Endothelial cell of umbilical vein (primary cell): ENCODE data around the gene TSPAN15. TPM values are rescaled to one million over a fixed set of nuclear protein-coding genes. Genes with fewer than 3 reads are reported as not detected.

Experiments used
- BruUV-seq: library from RNA; stranded (reverse); fragments of 400-500 nt; replicated peaks from 2 replicates; lab custom pipeline; 2021; lab: Mats Ljungman, UMichigan
- CTCF ChIA-PET: fragments of 300-600, 350-600 bp; sonication (Branson Sonifier 250); formaldehyde crosslinking; loops from one replicate; lab custom pipeline; 2021; ENCODE audit warnings: antibody characterized with exemption, inconsistent platforms; lab: Charles Lee
- POLR2A ChIA-PET: fragments of 300-600, 350-600 bp; sonication (Branson Sonifier 250); formaldehyde crosslinking; loops from one replicate; lab custom pipeline; 2021; ENCODE audit warnings: antibody characterized with exemption, inconsistent platforms; lab: Charles Lee
- DNase-seq: peaks from one replicate; pipeline ENCODE4 v3.0.0-alpha.2; 2011; ENCODE audit warnings: low read depth, low spot score
- FAIRE-seq: peaks from 2 replicates; lab custom pipeline; 2011; peaks lifted over from hg19 to GRCh38; lab: Jason Lieb, UNC
- H2AFZ ChIP-seq: 2 replicates; pipeline ENCODE4 v1.6.0; 2012; ENCODE audit warnings: low read depth, low read length, control low read depth, inconsistent platforms
- H3K27ac ChIP-seq: 2 replicates; pipeline ENCODE4 v1.5.1; 2011; ENCODE audit warnings: low read depth, mild to moderate bottlenecking, control low read depth, low read length, moderate library complexity; ENCODE audit not compliant: insufficient read depth
- H3K27me3 ChIP-seq, 2 experiments: 2 replicates each; pipeline versions ENCODE4 v1.6.0 to v1.6.1; 2011; ENCODE audit warnings: low read length in 2 of 2, mixed read lengths in 1 of 2; ENCODE audit not compliant: control insufficient read depth in 2 of 2, insufficient read depth in 2 of 2
- H3K36me3 ChIP-seq, 2 experiments: 2 replicates in 1 of 2; 3 replicates in 1 of 2; pipeline ENCODE4 v1.5.1; 2011; ENCODE audit warnings: low read length in 2 of 2, mild to moderate bottlenecking in 1 of 2, moderate library complexity in 1 of 2; ENCODE audit not compliant: control insufficient read depth in 2 of 2, insufficient read depth in 2 of 2; ENCODE audit errors: extremely low read depth in 1 of 2
- H3K4me1 ChIP-seq: 3 replicates; pipeline ENCODE4 v1.5.1; 2011; ENCODE audit warnings: mild to moderate bottlenecking, low read length; ENCODE audit not compliant: control insufficient read depth, insufficient read depth; ENCODE audit errors: extremely low read depth
- H3K4me2 ChIP-seq: 2 replicates; pipeline ENCODE4 v1.6.1; 2011; ENCODE audit warnings: low read length, control low read depth, mixed read lengths; ENCODE audit not compliant: insufficient read depth
- H3K4me3 ChIP-seq, 3 experiments: fragments of 200-600 bp in 1 of 3; sonication (generic), shearing (Covaris generic) in 1 of 3; replicated peaks in 1 of 3; 2 replicates each; pipeline ENCODE4 v1.5.1; 2011 to 2016; ENCODE audit warnings: control low read depth in 3 of 3, low read length in 3 of 3, mild to moderate bottlenecking in 2 of 3, inconsistent platforms in 1 of 3, low read depth in 1 of 3, moderate library complexity in 1 of 3; ENCODE audit not compliant: insufficient read depth in 1 of 3
- H3K79me2 ChIP-seq: 2 replicates; pipeline ENCODE4 v1.6.0; 2012; ENCODE audit warnings: low read length, inconsistent platforms; ENCODE audit not compliant: control insufficient read depth, insufficient read depth
- H3K9ac ChIP-seq: replicated peaks from 2 replicates; pipeline ENCODE3; 2011; ENCODE audit warnings: low read length, control low read depth; ENCODE audit not compliant: insufficient read depth; ENCODE audit errors: extremely low read depth
- H3K9me1 ChIP-seq: replicated peaks from 3 replicates; pipeline ENCODE4 v1.6.0; 2011; ENCODE audit warnings: mild to moderate bottlenecking, low read length; ENCODE audit not compliant: control insufficient read depth, insufficient read depth; ENCODE audit errors: extremely low read depth
- H3K9me3 ChIP-seq: replicated peaks from 2 replicates; pipeline ENCODE4 v1.5.1; 2012; ENCODE audit warnings: low read length, inconsistent platforms; ENCODE audit not compliant: control insufficient read depth, insufficient read depth
- H4K20me1 ChIP-seq: replicated peaks from 2 replicates; pipeline ENCODE3; 2011; ENCODE audit warnings: mild to moderate bottlenecking, low read length; ENCODE audit not compliant: control insufficient read depth, insufficient read depth; ENCODE audit errors: extremely low read depth
- EZH2 ChIP-seq: IDR thresholded peaks from 2 replicates; pipeline ENCODE4 v1.6.1; 2012; ENCODE audit warnings: borderline replicate concordance, low read depth, mild to moderate bottlenecking, moderate library complexity, low read length, inconsistent platforms; ENCODE audit not compliant: severe bottlenecking
- FOS ChIP-seq: IDR thresholded peaks from 2 replicates; pipeline ENCODE4 v1.6.1; 2011; ENCODE audit warnings: mild to moderate bottlenecking, low read length, moderate library complexity, borderline replicate concordance; ENCODE audit not compliant: insufficient read depth
- JUN ChIP-seq: IDR thresholded peaks from 2 replicates; pipeline ENCODE4 v1.6.1; 2011; ENCODE audit warnings: borderline replicate concordance, low read depth; ENCODE audit not compliant: insufficient read length, insufficient read depth
- MYC ChIP-seq: IDR thresholded peaks from one replicate; pipeline ENCODE4 v1.6.1; 2011; ENCODE audit warnings: mild to moderate bottlenecking, low read depth, low read length
- POLR2AphosphoS5 ChIP-seq: IDR thresholded peaks from 2 replicates; pipeline ENCODE4 v1.6.1; 2012; ENCODE audit warnings: low read depth, mild to moderate bottlenecking, control low read depth, low read length, moderate library complexity; ENCODE audit not compliant: insufficient read depth
- dilution Hi-C: fragments of 300-500 bp; cut with MboI; formaldehyde crosslinking; loops from one replicate; pipeline ENCODE4 v1.15.0; 2019; ENCODE audit warnings: low sequenced_read_pairs; ENCODE audit not compliant: extremely low pct_ligation_motif_present
- intact Hi-C: fragments of 100-400 bp; cut with micrococcal nuclease; formaldehyde crosslinking; loops from one replicate; pipeline ENCODE4 v1.10.0; 2022
- polyA plus RNA-seq, 4 experiments: library from polyadenylated mRNA; depleted of rRNA in 3 of 4; stranded (reverse) in 3 of 4; unstranded in 1 of 4; fragments of >200 nt; gene quantifications; 2 replicates each; pipeline versions ENCODE4 v1.2.1 to v1.2.3, GENCODE V29; 2011 to 2012; ENCODE audit warnings: missing spikeins in 1 of 4
- total RNA-seq: library from RNA; stranded (reverse); gene quantifications from 2 replicates; pipeline ENCODE4 v1.2.3, GENCODE V29; 2021
- TF ChIP-seq, protein P1 (sequence below), 2 donors: IDR thresholded peaks; 1 replicate in 1 of 2; 2 replicates in 1 of 2; pipeline ENCODE4 v1.5.1; 2011; ENCODE audit warnings: low read length in 2 of 2, mild to moderate bottlenecking in 2 of 2, moderate library complexity in 2 of 2, control low read depth in 1 of 2, inconsistent platforms in 1 of 2, low read depth in 1 of 2; ENCODE audit not compliant: insufficient read depth in 1 of 2; ENCODE audit errors: extremely low read depth in 1 of 2
- TF ChIP-seq, protein P2 (sequence below): IDR thresholded peaks from 2 replicates; pipeline ENCODE4 v1.6.1; 2011; ENCODE audit not compliant: insufficient read depth, insufficient read length

Gene TSPAN15
- total and polyA plus RNA-seq, 2 donors (not counting 3 experiments of a cell fraction or from before 2014, with no cell fraction given) = 78.4 to 189 TPM

DNA sequence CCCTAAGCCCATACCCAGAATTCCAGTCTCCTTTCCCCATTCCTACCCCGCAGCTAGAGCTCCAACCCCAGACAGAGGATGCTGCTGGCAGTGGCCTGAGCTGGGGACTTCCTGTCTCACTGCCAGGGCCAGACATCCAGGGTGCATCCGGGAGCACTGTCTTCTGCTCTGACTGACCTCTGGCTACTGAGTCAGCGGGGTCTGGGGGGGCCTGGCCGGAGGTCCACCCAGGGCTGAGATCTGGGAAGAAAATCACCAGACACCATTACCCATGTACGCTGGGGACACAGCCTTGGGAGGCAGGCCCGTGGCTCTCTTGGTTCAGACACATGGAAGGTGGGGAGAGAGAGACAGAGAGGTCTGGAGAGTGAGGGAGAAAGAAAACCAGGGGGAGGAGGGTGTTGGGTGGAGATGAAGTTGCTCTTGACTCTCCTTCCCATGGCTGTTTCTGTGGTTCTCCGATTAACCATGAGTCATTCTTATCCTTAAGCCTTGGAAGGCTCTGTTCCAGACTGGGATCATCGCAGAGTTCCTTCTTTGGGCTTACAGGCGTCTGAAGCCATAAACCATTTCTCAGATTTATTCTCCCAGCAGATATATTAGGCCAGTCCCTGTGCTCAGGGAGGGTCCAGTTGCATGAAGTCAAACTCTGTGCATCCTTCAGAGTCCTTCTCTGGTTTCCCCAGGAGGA lies 23.6 kb downstream of the TSPAN15 start:
- DNase-seq (peak; percentile 33), FAIRE-seq (peak; percentile 93)
- POLR2A ChIA-PET = interaction anchor here (1.2 kb wide), 1 partner anchor 28 kb away, joined by 3 read pairs; no protein-coding TSS in a partner anchor

More for the DNA sequence above, 23.6 kb downstream of the TSPAN15 start:
- H3K27me3 ChIP-seq = no peaks in the 10 kb centered on the region
- H3K9me3 ChIP-seq = no peaks in the 10 kb centered on the region
- peak overlapping the region; percentile 18 for H3K9ac ChIP-seq
- TF ChIP-seq FOS (peak; percentile 59), POLR2AphosphoS5 (peak; percentile 26), MYC (no peak), JUN (peak; percentile 36), EZH2 (no peak)
- TF ChIP-seq, protein P1, sequence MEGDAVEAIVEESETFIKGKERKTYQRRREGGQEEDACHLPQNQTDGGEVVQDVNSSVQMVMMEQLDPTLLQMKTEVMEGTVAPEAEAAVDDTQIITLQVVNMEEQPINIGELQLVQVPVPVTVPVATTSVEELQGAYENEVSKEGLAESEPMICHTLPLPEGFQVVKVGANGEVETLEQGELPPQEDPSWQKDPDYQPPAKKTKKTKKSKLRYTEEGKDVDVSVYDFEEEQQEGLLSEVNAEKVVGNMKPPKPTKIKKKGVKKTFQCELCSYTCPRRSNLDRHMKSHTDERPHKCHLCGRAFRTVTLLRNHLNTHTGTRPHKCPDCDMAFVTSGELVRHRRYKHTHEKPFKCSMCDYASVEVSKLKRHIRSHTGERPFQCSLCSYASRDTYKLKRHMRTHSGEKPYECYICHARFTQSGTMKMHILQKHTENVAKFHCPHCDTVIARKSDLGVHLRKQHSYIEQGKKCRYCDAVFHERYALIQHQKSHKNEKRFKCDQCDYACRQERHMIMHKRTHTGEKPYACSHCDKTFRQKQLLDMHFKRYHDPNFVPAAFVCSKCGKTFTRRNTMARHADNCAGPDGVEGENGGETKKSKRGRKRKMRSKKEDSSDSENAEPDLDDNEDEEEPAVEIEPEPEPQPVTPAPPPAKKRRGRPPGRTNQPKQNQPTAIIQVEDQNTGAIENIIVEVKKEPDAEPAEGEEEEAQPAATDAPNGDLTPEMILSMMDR (IDR thresholded peaks at IDR 0.05; ENCODE audit: extremely low read depth in 1 of 2, insufficient read depth in 1 of 2, low read depth in 1 of 2, low read length in 2 of 2) = no peak
- TF ChIP-seq, protein P2, sequence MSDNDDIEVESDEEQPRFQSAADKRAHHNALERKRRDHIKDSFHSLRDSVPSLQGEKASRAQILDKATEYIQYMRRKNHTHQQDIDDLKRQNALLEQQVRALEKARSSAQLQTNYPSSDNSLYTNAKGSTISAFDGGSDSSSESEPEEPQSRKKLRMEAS = no peak
- H3K79me2 ChIP-seq = no peaks in the 10 kb centered on the region
- H3K4me3 ChIP-seq = no peak overlapping the region
- peaks cover 35% of the 10 kb centered on the region for H3K4me1 ChIP-seq
- CTCF ChIA-PET = interaction anchor here (0.7 to 1.7 kb wide), 8 partner anchors 9 to 67 kb away, joined by 3 to 5 read pairs (median 4); no protein-coding TSS in a partner anchor
- intact Hi-C loops = no loop called here
- H3K27ac ChIP-seq = peak overlapping the region; percentile 76
- no peaks in the 10 kb centered on the region for H4K20me1 ChIP-seq
- no TSS peak for BruUV-seq
- no peaks in the 10 kb centered on the region for H3K9me1 ChIP-seq
- H2AFZ ChIP-seq = peak overlapping the region; percentile 49
- dilution Hi-C loops = no loop called here
- peaks cover 0 to 4% of the 10 kb centered on the region in 2 experiments for H3K36me3 ChIP-seq
- H3K4me2 ChIP-seq = peak overlapping the region; percentile 52
